ENCODE measurements around the gene PTRH2.
A peak's percentile ranks its signal among the peaks of the same experiment; 100 is the strongest.

Gene PTRH2

GRCh38 chr17:59752446-59752845, 45.2 kb upstream of the PTRH2 start:
- no peak overlapping the region for H3K4me3 ChIP-seq (replicated peaks in 1 of 2; ENCODE audit: low read depth in 2 of 2, low read length in 2 of 2)

GRCh38 chr17:59751955-59752413, 44.8 kb upstream of the PTRH2 start:
- no peak for DNase-seq (ENCODE audit: low read depth in 2 of 2)
- H3K4me3 ChIP-seq (replicated peaks in 1 of 2; ENCODE audit: low read depth in 2 of 2, low read length in 2 of 2) = no peak overlapping the region
- TF ChIP-seq CTCF (IDR thresholded peaks at IDR 0.05; ENCODE audit: low read depth, low read length) = no peak

More at GRCh38 chr17:59752446-59752845, 45.2 kb upstream of the PTRH2 start:
- DNase-seq (ENCODE audit: low read depth in 2 of 2) = peak in 1 of 2 donors; percentile 34
- no peak for TF ChIP-seq CTCF (IDR thresholded peaks at IDR 0.05; ENCODE audit: low read depth, low read length)

GRCh38 chr17:59748591-59748990, 41.4 kb upstream of the PTRH2 start:
- TF ChIP-seq CTCF (IDR thresholded peaks at IDR 0.05; ENCODE audit: low read depth, low read length) = no peak
- no peak for DNase-seq (ENCODE audit: low read depth in 2 of 2)
- H3K4me3 ChIP-seq (replicated peaks in 1 of 2; ENCODE audit: low read depth in 2 of 2, low read length in 2 of 2) = no peak overlapping the region

GRCh38 chr17:59746849-59747445, 39.7 kb upstream of the PTRH2 start:
- peak; percentile 81 for DNase-seq (ENCODE audit: low read depth in 2 of 2)
- H3K4me3 ChIP-seq (replicated peaks in 1 of 2; ENCODE audit: low read depth in 2 of 2, low read length in 2 of 2) = no peak overlapping the region
- peak; percentile 53 for TF ChIP-seq CTCF (IDR thresholded peaks at IDR 0.05; ENCODE audit: low read depth, low read length)

- H3K4me3 ChIP-seq (replicated peaks in 1 of 2; ENCODE audit: low read depth in 2 of 2, low read length in 2 of 2) = no peak overlapping the region
- DNase-seq (ENCODE audit: low read depth in 2 of 2) = no peak
- TF ChIP-seq CTCF (IDR thresholded peaks at IDR 0.05; ENCODE audit: low read depth, low read length) = no peak
These were observed 37.8 kb upstream of the PTRH2 start for GRCh38 chr17:59745040-59745439.

GRCh38 chr17:59743842-59744241, 36.6 kb upstream of the PTRH2 start:
- no peak overlapping the region for H3K4me3 ChIP-seq (replicated peaks in 1 of 2; ENCODE audit: low read depth in 2 of 2, low read length in 2 of 2)
- TF ChIP-seq CTCF (IDR thresholded peaks at IDR 0.05; ENCODE audit: low read depth, low read length) = no peak
- no peak for DNase-seq (ENCODE audit: low read depth in 2 of 2)

- TF ChIP-seq CTCF (IDR thresholded peaks at IDR 0.05; ENCODE audit: low read depth, low read length) = no peak
- H3K4me3 ChIP-seq (replicated peaks in 1 of 2; ENCODE audit: low read depth in 2 of 2, low read length in 2 of 2) = no peak overlapping the region
- no peak for DNase-seq (ENCODE audit: low read depth in 2 of 2)
These were observed 30.1 kb upstream of the PTRH2 start for GRCh38 chr17:59737324-59737723.

Data from cardiac fibroblast (primary cell).